Neural progenitor cell (in vitro differentiated cells): ENCODE measurements around the gene NUBPL. TPM values are rescaled to one million over a fixed set of nuclear protein-coding genes. Genes with fewer than 3 reads are reported as not detected.

ENCODE experiments used
- DNase-seq: peaks from one replicate; pipeline ENCODE4 v3.0.0-alpha.2; 2016; ENCODE audit warnings: low spot score
- H2AFZ ChIP-seq: fragments of 200-600 bp; sonication (generic); replicated peaks from 2 replicates; pipeline ENCODE4 v1.6.1; 2016; ENCODE audit warnings: antibody characterized with exemption
- H3F3A ChIP-seq: fragments of 200-600 bp; sonication (generic); 2 replicates; pipeline ENCODE4 v1.6.1; 2016; ENCODE audit warnings: antibody characterized with exemption, low read depth
- H3K27ac ChIP-seq: fragments of 200-600 bp; sonication (generic); 2 replicates; pipeline ENCODE4 v1.5.1; 2016; ENCODE audit warnings: mild to moderate bottlenecking
- H3K27me3 ChIP-seq: fragments of 200-600 bp; sonication (generic); 2 replicates; pipeline ENCODE4 v1.6.1; 2016; ENCODE audit warnings: mild to moderate bottlenecking, moderate library complexity
- H3K36me3 ChIP-seq: fragments of 200-600 bp; sonication (generic); 2 replicates; pipeline ENCODE4 v1.5.1; 2016
- H3K4me1 ChIP-seq: fragments of 200-600 bp; sonication (generic); 2 replicates; pipeline ENCODE4 v1.6.1; 2016; ENCODE audit warnings: mixed run types
- H3K4me2 ChIP-seq: fragments of 200-600 bp; sonication (generic); 2 replicates; pipeline ENCODE4 v1.6.1; 2016
- H3K4me3 ChIP-seq: fragments of 200-600 bp; sonication (generic); 2 replicates; pipeline ENCODE4 v1.5.1; 2016
- H3K79me2 ChIP-seq: fragments of 200-600 bp; sonication (generic); 2 replicates; pipeline ENCODE4 v1.6.1; 2016; ENCODE audit warnings: low read depth
- H3K9ac ChIP-seq: fragments of 200-600 bp; sonication (generic); 2 replicates; pipeline ENCODE4 v1.6.1; 2016
- H3K9me3 ChIP-seq: fragments of 200-600 bp; sonication (generic); 2 replicates; pipeline ENCODE4 v1.5.1; 2016; ENCODE audit warnings: low read depth
- H4K20me1 ChIP-seq: fragments of 200-600 bp; sonication (generic); 2 replicates; pipeline ENCODE4 v1.6.1; 2016; ENCODE audit warnings: low read depth
- H3K27ac Mint-ChIP-seq: 3 replicates; pipeline ENCODE4 v1.8.0; 2021; ENCODE audit warnings: mixed read lengths
- H3K27me3 Mint-ChIP-seq: 2 replicates; pipeline ENCODE4 v1.8.0; 2022; ENCODE audit warnings: low read depth, mild to moderate bottlenecking, inconsistent platforms, moderate library complexity, mixed read lengths; ENCODE audit not compliant: insufficient read depth
- H3K36me3 Mint-ChIP-seq: 3 replicates; pipeline ENCODE4 v1.8.0; 2021; ENCODE audit warnings: mixed read lengths
- H3K4me1 Mint-ChIP-seq: 3 replicates; pipeline ENCODE4 v1.8.0; 2021; ENCODE audit warnings: mixed read lengths
- H3K4me3 Mint-ChIP-seq: 3 replicates; pipeline ENCODE4 v1.8.0; 2021; ENCODE audit warnings: mild to moderate bottlenecking, moderate library complexity, mixed read lengths
- H3K9me3 Mint-ChIP-seq: 3 replicates; pipeline ENCODE4 v1.8.0; 2020; ENCODE audit warnings: mixed read lengths
- EZH2 ChIP-seq: fragments of 200-600 bp; sonication (generic); IDR thresholded peaks from 2 replicates; pipeline ENCODE4 v1.6.1; 2017; ENCODE audit warnings: antibody characterized with exemption, mild to moderate bottlenecking, moderate library complexity
- EZH2phosphoT487 ChIP-seq: fragments of 200-600 bp; sonication (generic); IDR thresholded peaks from 2 replicates; pipeline ENCODE4 v1.6.1; 2017; ENCODE audit warnings: antibody characterized with exemption
- total RNA-seq: library from RNA; depleted of rRNA; stranded (reverse); fragments of >200 nt; gene quantifications from 2 replicates; pipeline ENCODE4 v1.2.3, GENCODE V29; 2015; ENCODE audit warnings: low replicate concordance
- TF ChIP-seq, protein P1 (sequence below): fragments of 200-600 bp; sonication (generic); IDR thresholded peaks from 2 replicates; pipeline ENCODE4 v1.5.1; 2017; ENCODE audit warnings: antibody characterized with exemption, mild to moderate bottlenecking

Gene NUBPL
- total RNA-seq, 1 donor from 2014 or later: 29.3 TPM

- Histone ChIP-seq H4K20me1 (no peaks in the 10 kb centered on the region), H3K4me3 (no peak overlapping the region), H2AFZ (peak overlapping the region; percentile 98), H3K4me2 (peak overlapping the region; percentile 36), H3K4me1 (peaks cover 39% of the 10 kb centered on the region), H3K27ac (peak overlapping the region; percentile 77), H3K9ac (no peak overlapping the region), H3K27me3 (no peaks in the 10 kb centered on the region), H3F3A (peaks cover 14% of the 10 kb centered on the region), H3K9me3 (no peaks in the 10 kb centered on the region), H3K79me2 (no peaks in the 10 kb centered on the region), H3K36me3 (no peaks in the 10 kb centered on the region)
- Mint-ChIP-seq H3K4me1 (peaks cover 50% of the 10 kb centered on the region), H3K4me3 (peak overlapping the region; percentile 25), H3K9me3 (no peaks in the 10 kb centered on the region), H3K36me3 (no peaks in the 10 kb centered on the region), H3K27ac (peak overlapping the region; percentile 84), H3K27me3 (no peaks in the 10 kb centered on the region)
- DNase-seq: peak; percentile 81
- no peak for TF ChIP-seq EZH2
- TF ChIP-seq, protein P1, sequence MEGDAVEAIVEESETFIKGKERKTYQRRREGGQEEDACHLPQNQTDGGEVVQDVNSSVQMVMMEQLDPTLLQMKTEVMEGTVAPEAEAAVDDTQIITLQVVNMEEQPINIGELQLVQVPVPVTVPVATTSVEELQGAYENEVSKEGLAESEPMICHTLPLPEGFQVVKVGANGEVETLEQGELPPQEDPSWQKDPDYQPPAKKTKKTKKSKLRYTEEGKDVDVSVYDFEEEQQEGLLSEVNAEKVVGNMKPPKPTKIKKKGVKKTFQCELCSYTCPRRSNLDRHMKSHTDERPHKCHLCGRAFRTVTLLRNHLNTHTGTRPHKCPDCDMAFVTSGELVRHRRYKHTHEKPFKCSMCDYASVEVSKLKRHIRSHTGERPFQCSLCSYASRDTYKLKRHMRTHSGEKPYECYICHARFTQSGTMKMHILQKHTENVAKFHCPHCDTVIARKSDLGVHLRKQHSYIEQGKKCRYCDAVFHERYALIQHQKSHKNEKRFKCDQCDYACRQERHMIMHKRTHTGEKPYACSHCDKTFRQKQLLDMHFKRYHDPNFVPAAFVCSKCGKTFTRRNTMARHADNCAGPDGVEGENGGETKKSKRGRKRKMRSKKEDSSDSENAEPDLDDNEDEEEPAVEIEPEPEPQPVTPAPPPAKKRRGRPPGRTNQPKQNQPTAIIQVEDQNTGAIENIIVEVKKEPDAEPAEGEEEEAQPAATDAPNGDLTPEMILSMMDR: no peak
- TF ChIP-seq EZH2phosphoT487: no peak
Measured at GRCh38 chr14:31893221-31893757, 332.1 kb downstream of the NUBPL start.

GRCh38 chr14:31894351-31894750 lies 333.1 kb downstream of the NUBPL start:
- H3K9me3 ChIP-seq: no peaks in the 10 kb centered on the region
- no peaks in the 10 kb centered on the region for H3K79me2 ChIP-seq
- no peaks in the 10 kb centered on the region for H3K36me3 Mint-ChIP-seq
- no peaks in the 10 kb centered on the region for H3K27me3 ChIP-seq
- H3K4me1 ChIP-seq: peaks cover 39% of the 10 kb centered on the region
- H3K9me3 Mint-ChIP-seq: no peaks in the 10 kb centered on the region
- H3K4me3 Mint-ChIP-seq: no peak overlapping the region
- peaks cover 50% of the 10 kb centered on the region for H3K4me1 Mint-ChIP-seq
- H3K4me2 ChIP-seq: peak overlapping the region; percentile 36
- H3K27ac ChIP-seq: no peak overlapping the region
- H3K9ac ChIP-seq: no peak overlapping the region
- no peaks in the 10 kb centered on the region for H3K27me3 Mint-ChIP-seq
- H4K20me1 ChIP-seq: no peaks in the 10 kb centered on the region
- peak overlapping the region; percentile 15 for H2AFZ ChIP-seq
- H3K36me3 ChIP-seq: no peaks in the 10 kb centered on the region
- no peak for DNase-seq
- TF ChIP-seq EZH2phosphoT487 (no peak), EZH2 (no peak)
- TF ChIP-seq, protein P1: no peak
- no peak overlapping the region for H3K4me3 ChIP-seq
- H3K27ac Mint-ChIP-seq: peak overlapping the region; percentile 38
- peaks cover 14% of the 10 kb centered on the region for H3F3A ChIP-seq

DNA sequence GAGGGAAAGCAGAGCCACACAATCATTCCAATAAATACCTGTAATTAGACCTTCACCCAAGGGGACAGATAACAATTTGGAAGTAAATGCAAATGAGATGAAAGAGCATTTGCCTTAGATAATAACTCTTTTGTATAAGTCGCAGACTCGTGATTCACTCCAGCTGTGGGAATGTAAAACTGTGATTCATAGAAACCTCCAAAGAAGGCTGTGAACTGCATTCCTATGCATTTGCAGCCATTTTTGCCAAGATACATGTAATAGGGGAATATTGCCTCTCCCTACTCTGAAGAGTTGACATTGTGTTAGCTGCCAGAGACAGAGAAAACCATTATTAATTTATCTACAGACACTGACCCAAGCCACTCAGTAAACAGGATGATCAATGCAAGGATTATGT lies 334.0 kb downstream of the NUBPL start:
- Histone ChIP-seq H3K4me3 (no peak overlapping the region), H3K27ac (no peak overlapping the region), H3K79me2 (no peaks in the 10 kb centered on the region), H3K4me2 (no peak overlapping the region), H3K9me3 (no peaks in the 10 kb centered on the region), H3K4me1 (peaks cover 39% of the 10 kb centered on the region), H3K9ac (no peak overlapping the region), H3F3A (peaks cover 14% of the 10 kb centered on the region), H3K27me3 (no peaks in the 10 kb centered on the region), H2AFZ (peak overlapping the region; percentile 15), H4K20me1 (no peaks in the 10 kb centered on the region), H3K36me3 (no peaks in the 10 kb centered on the region)
- Mint-ChIP-seq H3K27me3 (no peaks in the 10 kb centered on the region), H3K4me1 (peaks cover 50% of the 10 kb centered on the region), H3K9me3 (no peaks in the 10 kb centered on the region), H3K4me3 (no peak overlapping the region), H3K27ac (peak overlapping the region; percentile 58), H3K36me3 (no peaks in the 10 kb centered on the region)
- DNase-seq: no peak
- TF ChIP-seq EZH2: no peak
- TF ChIP-seq, protein P1: no peak
